ENCODE data around the gene ISX. TPM values are rescaled to one million over a fixed set of nuclear protein-coding genes. Genes with fewer than 3 reads are reported as not detected.
"Not testable (repeated sequence)": the region's sequence is repeated elsewhere in the genome, so short reads cannot be mapped to it uniquely, and the experiment has no call there.

The ISX gene
- not detected in 2 replicates for total RNA-seq (2014; rRNA removed; shearing (Covaris generic))

GRCh38 chr22:35065796-35066218 lies at the start of gene ISX:
Gene ISX, plus strand, starts transcription at chr22:35066158. Its CDS starts 930 bp downstream, at chr22:35067088.
- no peaks in the 10 kb centered on the region for H3K27me3 ChIP-seq (ENCODE audit: control insufficient read depth, insufficient read depth, low read length)
- no peak within 1 kb of the TSS for H3K4me3 ChIP-seq (ENCODE audit: insufficient read depth, low read depth, low read length)
- no peaks in the 10 kb centered on the region for H3K36me3 ChIP-seq (replicated peaks; ENCODE audit: control insufficient read depth, insufficient read depth, low read length)
- no peak for DNase-seq

- no peak for DNase-seq
- no peak overlapping the region for H3K4me3 ChIP-seq (ENCODE audit: insufficient read depth, low read depth, low read length)
- H3K27me3 ChIP-seq (ENCODE audit: control insufficient read depth, insufficient read depth, low read length) = no peaks in the 10 kb centered on the region
- no peaks in the 10 kb centered on the region for H3K36me3 ChIP-seq (replicated peaks; ENCODE audit: control insufficient read depth, insufficient read depth, low read length)
These were observed 49.0 kb upstream of the ISX start for GRCh38 chr22:35016909-35017308.

GRCh38 chr22:35018995-35019394 lies 47.0 kb upstream of the ISX start:
- H3K4me3 ChIP-seq (ENCODE audit: insufficient read depth, low read depth, low read length) = no peak overlapping the region
- no peaks in the 10 kb centered on the region for H3K36me3 ChIP-seq (replicated peaks; ENCODE audit: control insufficient read depth, insufficient read depth, low read length)
- DNase-seq = no peak
- H3K27me3 ChIP-seq (ENCODE audit: control insufficient read depth, insufficient read depth, low read length) = no peaks in the 10 kb centered on the region

GRCh38 chr22:35020517-35020916 lies 45.4 kb upstream of the ISX start:
- H3K4me3 ChIP-seq (ENCODE audit: insufficient read depth, low read depth, low read length) = no peak overlapping the region
- no peak for DNase-seq
- no peaks in the 10 kb centered on the region for H3K36me3 ChIP-seq (replicated peaks; ENCODE audit: control insufficient read depth, insufficient read depth, low read length)
- no peaks in the 10 kb centered on the region for H3K27me3 ChIP-seq (ENCODE audit: control insufficient read depth, insufficient read depth, low read length)

- H3K27me3 ChIP-seq (ENCODE audit: control insufficient read depth, insufficient read depth, low read length) = no peaks in the 10 kb centered on the region
These were observed 44.8 kb upstream of the ISX start for GRCh38 chr22:35021161-35021560.

GRCh38 chr22:35022291-35022690 lies 43.7 kb upstream of the ISX start:
- no peak overlapping the region for H3K4me3 ChIP-seq (ENCODE audit: insufficient read depth, low read depth, low read length)
- DNase-seq = no peak
- no peaks in the 10 kb centered on the region for H3K36me3 ChIP-seq (replicated peaks; ENCODE audit: control insufficient read depth, insufficient read depth, low read length)
- no peaks in the 10 kb centered on the region for H3K27me3 ChIP-seq (ENCODE audit: control insufficient read depth, insufficient read depth, low read length)

More at GRCh38 chr22:35021161-35021560, 44.8 kb upstream of the ISX start:
- no peaks in the 10 kb centered on the region for H3K36me3 ChIP-seq (replicated peaks; ENCODE audit: control insufficient read depth, insufficient read depth, low read length)
- no peak for DNase-seq
- H3K4me3 ChIP-seq (ENCODE audit: insufficient read depth, low read depth, low read length) = no peak overlapping the region

GRCh38 chr22:35023692-35024363 lies 42.1 kb upstream of the ISX start:
- Histone ChIP-seq H3K4me3 (ENCODE audit: insufficient read depth, low read depth, low read length) (no peak overlapping the region; the same call in 1 of the 2 replicates), H3K36me3 (replicated peaks; ENCODE audit: control insufficient read depth, insufficient read depth, low read length) (no peaks in the 10 kb centered on the region), H3K27me3 (ENCODE audit: control insufficient read depth, insufficient read depth, low read length) (no peaks in the 10 kb centered on the region)
- peak; percentile 90 for DNase-seq

GRCh38 chr22:35024364-35024692 lies 41.6 kb upstream of the ISX start:
- Histone ChIP-seq H3K36me3 (replicated peaks; ENCODE audit: control insufficient read depth, insufficient read depth, low read length) (no peaks in the 10 kb centered on the region), H3K27me3 (ENCODE audit: control insufficient read depth, insufficient read depth, low read length) (no peaks in the 10 kb centered on the region), H3K4me3 (ENCODE audit: insufficient read depth, low read depth, low read length) (no peak overlapping the region; the same call in 1 of the 2 replicates)
- no peak for DNase-seq

- H3K4me3 ChIP-seq (ENCODE audit: insufficient read depth, low read depth, low read length); H3K27me3 ChIP-seq (ENCODE audit: control insufficient read depth, insufficient read depth, low read length); DNase-seq; H3K36me3 ChIP-seq (replicated peaks; ENCODE audit: control insufficient read depth, insufficient read depth, low read length): not testable (repeated sequence)
These were observed 35.8 kb upstream of the ISX start for GRCh38 chr22:35030112-35030511.

GRCh38 chr22:35032571-35032970 lies 33.4 kb upstream of the ISX start:
- no peaks in the 10 kb centered on the region for H3K36me3 ChIP-seq (replicated peaks; ENCODE audit: control insufficient read depth, insufficient read depth, low read length)
- H3K27me3 ChIP-seq (ENCODE audit: control insufficient read depth, insufficient read depth, low read length) = no peaks in the 10 kb centered on the region
- no peak overlapping the region for H3K4me3 ChIP-seq (ENCODE audit: insufficient read depth, low read depth, low read length)
- DNase-seq = no peak

GRCh38 chr22:35033635-35034296 lies 32.2 kb upstream of the ISX start:
- Histone ChIP-seq H3K36me3 (replicated peaks; ENCODE audit: control insufficient read depth, insufficient read depth, low read length) (no peaks in the 10 kb centered on the region), H3K4me3 (ENCODE audit: insufficient read depth, low read depth, low read length) (no peak overlapping the region), H3K27me3 (ENCODE audit: control insufficient read depth, insufficient read depth, low read length) (no peaks in the 10 kb centered on the region)
- no peak for DNase-seq

GRCh38 chr22:35034963-35035362 lies 31.0 kb upstream of the ISX start:
- DNase-seq = no peak
- no peak overlapping the region for H3K4me3 ChIP-seq (ENCODE audit: insufficient read depth, low read depth, low read length)
- H3K36me3 ChIP-seq (replicated peaks; ENCODE audit: control insufficient read depth, insufficient read depth, low read length) = no peaks in the 10 kb centered on the region
- H3K27me3 ChIP-seq (ENCODE audit: control insufficient read depth, insufficient read depth, low read length) = no peaks in the 10 kb centered on the region

- no peaks in the 10 kb centered on the region for H3K27me3 ChIP-seq (ENCODE audit: control insufficient read depth, insufficient read depth, low read length)
- H3K4me3 ChIP-seq (ENCODE audit: insufficient read depth, low read depth, low read length) = no peak overlapping the region
- DNase-seq = peak; percentile 65
- no peaks in the 10 kb centered on the region for H3K36me3 ChIP-seq (replicated peaks; ENCODE audit: control insufficient read depth, insufficient read depth, low read length)
These were observed 28.9 kb upstream of the ISX start for GRCh38 chr22:35037089-35037488.

- no peak for DNase-seq
- Histone ChIP-seq H3K36me3 (replicated peaks; ENCODE audit: control insufficient read depth, insufficient read depth, low read length) (no peaks in the 10 kb centered on the region), H3K4me3 (ENCODE audit: insufficient read depth, low read depth, low read length) (no peak overlapping the region), H3K27me3 (ENCODE audit: control insufficient read depth, insufficient read depth, low read length) (no peaks in the 10 kb centered on the region)
These were observed 26.3 kb upstream of the ISX start for GRCh38 chr22:35039625-35040024.

- Histone ChIP-seq H3K36me3 (replicated peaks; ENCODE audit: control insufficient read depth, insufficient read depth, low read length) (no peaks in the 10 kb centered on the region), H3K4me3 (ENCODE audit: insufficient read depth, low read depth, low read length) (no peak overlapping the region), H3K27me3 (ENCODE audit: control insufficient read depth, insufficient read depth, low read length) (no peaks in the 10 kb centered on the region)
- DNase-seq = peak; percentile 32
These were observed 22.6 kb upstream of the ISX start for GRCh38 chr22:35043252-35043933.

Measured in H7 (cell line).